HepG2 (cell line): Measurements from ENCODE around the gene RAB3A. TPM values are rescaled to one million over a fixed set of nuclear protein-coding genes. Genes with fewer than 3 reads are reported as not detected.
A peak's percentile ranks its signal among the peaks of the same experiment; 100 is the strongest.

Experiments used
- AKAP8 ChIP-seq: sonication (generic); formaldehyde crosslinking; IDR thresholded peaks from 2 replicates; pipeline ENCODE4 v1.5.1; 2020; ENCODE audit warnings: mild to moderate bottlenecking, missing genetic modification reagents
- ARNT2 ChIP-seq: sonication (generic); formaldehyde crosslinking; IDR thresholded peaks from 2 replicates; pipeline ENCODE4 v1.8.0; 2022; ENCODE audit warnings: mild to moderate bottlenecking, low read depth, missing genetic modification reagents, moderate library complexity
- DNMT3B ChIP-seq: conservative IDR thresholded peaks from 2 replicates; pipeline ENCODE4 v1.6.1; 2016; ENCODE audit warnings: missing biosample characterization, control low read depth
- EHMT2 ChIP-seq: fragments of 200-600 bp; sonication (generic); IDR thresholded peaks from 2 replicates; pipeline ENCODE4 v1.7.0; 2017; ENCODE audit warnings: antibody characterized with exemption, low read depth, low read length, borderline replicate concordance
- HDAC6 ChIP-seq: fragments of 200-600 bp; sonication (generic); IDR thresholded peaks from 2 replicates; pipeline ENCODE4 v1.7.0; 2017; ENCODE audit warnings: mild to moderate bottlenecking, antibody characterized with exemption, low read length, low read depth
- HNRNPLL ChIP-seq: fragments of 200-400 bp; formaldehyde crosslinking; IDR thresholded peaks from 2 replicates; pipeline ENCODE4 v1.6.1; 2017; ENCODE audit warnings: mild to moderate bottlenecking, low read depth, low read length; ENCODE audit not compliant: poor library complexity, severe bottlenecking
- KLF16 ChIP-seq, 2 experiments: sonication (generic) in 1 of 2; formaldehyde crosslinking in 1 of 2; IDR thresholded peaks; 2 replicates each; pipeline versions ENCODE4 v1.6.1 to v1.8.0; 2016 to 2023; ENCODE audit warnings: missing genetic modification reagents in 2 of 2, missing compliant biosample characterization in 1 of 2
- KMT2B ChIP-seq: IDR thresholded peaks from 2 replicates; pipeline ENCODE4 v1.6.1; 2016; ENCODE audit warnings: missing genetic modification reagents, missing compliant biosample characterization
- MTA1 ChIP-seq: sonication (generic); formaldehyde crosslinking; IDR thresholded peaks from 2 replicates; pipeline ENCODE4 v1.4.0; 2020; ENCODE audit warnings: missing genetic modification reagents, mild to moderate bottlenecking, borderline replicate concordance
- NCOA2 ChIP-seq: sonication (generic); formaldehyde crosslinking; IDR thresholded peaks from 2 replicates; pipeline ENCODE4 v1.8.0; 2022; ENCODE audit warnings: inconsistent platforms
- NCOR1 ChIP-seq: fragments of 200-600 bp; sonication (generic); IDR thresholded peaks from 2 replicates; pipeline ENCODE4 v1.7.0; 2017; ENCODE audit warnings: antibody characterized with exemption, low read length, borderline replicate concordance
- NFE2 ChIP-seq: sonication (generic); formaldehyde crosslinking; IDR thresholded peaks from 2 replicates; pipeline ENCODE4 v1.4.0; 2020; ENCODE audit warnings: missing genetic modification reagents
- TGIF2 ChIP-seq: IDR thresholded peaks from 2 replicates; pipeline ENCODE4 v1.6.1; 2016; ENCODE audit warnings: control low read depth, missing compliant biosample characterization
- YEATS2 ChIP-seq: sonication (generic); formaldehyde crosslinking; IDR thresholded peaks from 2 replicates; pipeline ENCODE4 v1.4.0; 2020; ENCODE audit warnings: missing genetic modification reagents, borderline replicate concordance
- ZBTB3 ChIP-seq: sonication (generic); formaldehyde crosslinking; IDR thresholded peaks from 2 replicates; pipeline ENCODE4 v1.4.0; 2020; ENCODE audit warnings: low read depth, mild to moderate bottlenecking, moderate library complexity, missing genetic modification reagents, borderline replicate concordance
- ZFP82 ChIP-seq: sonication (generic); formaldehyde crosslinking; IDR thresholded peaks from 2 replicates; pipeline ENCODE4 v1.5.1; 2020; ENCODE audit warnings: mild to moderate bottlenecking, missing genetic modification reagents, borderline replicate concordance
- ZNF431 ChIP-seq: sonication (generic); formaldehyde crosslinking; IDR thresholded peaks from 2 replicates; pipeline ENCODE4 v1.9.0; 2022; ENCODE audit warnings: missing genetic modification reagents, low read depth, mild to moderate bottlenecking, borderline replicate concordance
- ZNF777 ChIP-seq: sonication (generic); formaldehyde crosslinking; IDR thresholded peaks from 2 replicates; pipeline ENCODE4 v1.4.0; 2020; ENCODE audit warnings: missing genetic modification reagents
- ZNF782 ChIP-seq: sonication (generic); formaldehyde crosslinking; IDR thresholded peaks from 2 replicates; pipeline ENCODE4 v1.4.0; 2020; ENCODE audit warnings: missing genetic modification reagents, mild to moderate bottlenecking, borderline replicate concordance
- ZNF816 ChIP-seq: sonication (generic); formaldehyde crosslinking; IDR thresholded peaks from 2 replicates; pipeline ENCODE4 v1.8.0; 2022; ENCODE audit warnings: missing genetic modification reagents, mild to moderate bottlenecking, borderline replicate concordance
- ZNF883 ChIP-seq: sonication (generic); formaldehyde crosslinking; IDR thresholded peaks from 2 replicates; pipeline ENCODE4 v1.5.1; 2020; ENCODE audit warnings: mild to moderate bottlenecking, missing genetic modification reagents; ENCODE audit errors: not compliant biosample characterization
- ZSCAN21 ChIP-seq: sonication (generic); formaldehyde crosslinking; IDR thresholded peaks from 2 replicates; pipeline ENCODE4 v1.8.0; 2022; ENCODE audit warnings: mild to moderate bottlenecking, missing genetic modification reagents, moderate library complexity, borderline replicate concordance
- polyA plus RNA-seq, 8 experiments: library from polyadenylated mRNA; depleted of rRNA in 3 of 8; stranded (reverse) in 7 of 8; unstranded in 1 of 8; fragments of >200 nt; fragmentation: Illumina TruSeq in 4 of 8; extraction: Trizol in 4 of 8; gene quantifications; 2 replicates each; pipeline versions ENCODE4 v1.2.1 to v1.2.3, GENCODE V29; 2011 to 2016; ENCODE audit warnings: low read depth in 4 of 8, missing spikeins in 1 of 8, mixed read lengths in 1 of 8; ENCODE audit not compliant: insufficient read depth in 1 of 8
- total RNA-seq, 5 experiments: library from RNA; depleted of rRNA; stranded (reverse); fragments of >200 nt; fragmentation: Illumina TruSeq; extraction: Trizol; gene quantifications; 2 replicates each; pipeline ENCODE4 v1.2.3, GENCODE V29; 2016; ENCODE audit warnings: low read depth in 1 of 5
- TF ChIP-seq, protein P1 (sequence below): sonication (generic); formaldehyde crosslinking; conservative IDR thresholded peaks from 2 replicates; pipeline ENCODE4 v1.5.0; 2020; ENCODE audit warnings: missing genetic modification reagents
- TF ChIP-seq, protein P2 (sequence below): sonication (generic); formaldehyde crosslinking; IDR thresholded peaks from 2 replicates; pipeline ENCODE4 v1.4.0; 2020; ENCODE audit warnings: missing genetic modification reagents, borderline replicate concordance
- TF ChIP-seq, protein P3 (sequence below): sonication (generic); formaldehyde crosslinking; IDR thresholded peaks from 2 replicates; pipeline ENCODE4 v1.4.0; 2020; ENCODE audit warnings: missing genetic modification reagents, borderline replicate concordance
- TF ChIP-seq, protein P4 (sequence below): sonication (generic); formaldehyde crosslinking; IDR thresholded peaks from 2 replicates; pipeline ENCODE4 v1.5.1; 2020; ENCODE audit warnings: missing genetic modification reagents, mild to moderate bottlenecking, borderline replicate concordance

The RAB3A gene
- total and polyA plus RNA-seq, 2 of the 13 experiments (the other 11 are each of a cell fraction or from before 2014, with no cell fraction given): 0.58 to 0.98 TPM

DNA sequence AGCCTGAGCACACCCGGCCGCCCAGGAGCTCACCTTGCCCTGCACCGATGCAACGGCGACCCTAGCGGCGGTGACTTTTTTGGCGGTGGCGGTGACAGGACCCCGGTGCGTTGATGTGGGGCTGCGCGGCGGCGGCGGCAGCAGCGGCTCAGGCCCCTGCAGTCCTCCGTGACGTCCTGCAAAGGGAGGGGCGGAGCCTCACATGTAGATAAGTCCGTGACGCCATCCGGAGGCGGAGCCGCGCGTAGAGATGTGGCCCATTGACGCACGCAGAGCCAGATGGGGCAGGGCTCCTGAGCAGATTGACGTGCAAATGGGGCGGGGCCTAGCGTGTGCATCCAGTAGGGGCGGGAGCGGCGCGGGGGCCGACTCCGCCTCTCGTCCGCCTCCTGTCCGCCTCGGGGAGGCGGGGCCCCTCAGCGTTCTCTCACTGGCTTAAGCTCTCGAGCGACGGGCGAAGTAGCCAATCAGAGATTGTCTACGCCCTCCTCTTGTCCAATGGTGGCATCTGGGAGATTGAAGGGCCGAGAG, at the start of gene RAB3A (continued):
- TF ChIP-seq, protein P1, sequence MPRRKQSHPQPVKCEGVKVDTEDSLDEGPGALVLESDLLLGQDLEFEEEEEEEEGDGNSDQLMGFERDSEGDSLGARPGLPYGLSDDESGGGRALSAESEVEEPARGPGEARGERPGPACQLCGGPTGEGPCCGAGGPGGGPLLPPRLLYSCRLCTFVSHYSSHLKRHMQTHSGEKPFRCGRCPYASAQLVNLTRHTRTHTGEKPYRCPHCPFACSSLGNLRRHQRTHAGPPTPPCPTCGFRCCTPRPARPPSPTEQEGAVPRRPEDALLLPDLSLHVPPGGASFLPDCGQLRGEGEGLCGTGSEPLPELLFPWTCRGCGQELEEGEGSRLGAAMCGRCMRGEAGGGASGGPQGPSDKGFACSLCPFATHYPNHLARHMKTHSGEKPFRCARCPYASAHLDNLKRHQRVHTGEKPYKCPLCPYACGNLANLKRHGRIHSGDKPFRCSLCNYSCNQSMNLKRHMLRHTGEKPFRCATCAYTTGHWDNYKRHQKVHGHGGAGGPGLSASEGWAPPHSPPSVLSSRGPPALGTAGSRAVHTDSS: no peak
- TF ChIP-seq TGIF2 (CRISPR knock-in tag) (no peak), KMT2B (CRISPR knock-in tag) (peak; percentile 53; the same call in 1 of the 2 replicates), ZBTB3 (CRISPR knock-in tag) (no peak), NCOA2 (CRISPR knock-in tag) (no peak), ZNF777 (CRISPR knock-in tag) (0 out of 2 replicates have a peak, but pooled peaks have one; percentile 41), ZSCAN21 (CRISPR knock-in tag) (no peak; the same call in 1 of the 2 replicates), ZNF782 (CRISPR knock-in tag) (no peak), ZNF816 (CRISPR knock-in tag) (no peak), ARNT2 (CRISPR knock-in tag) (no peak), EHMT2 (no peak), ZNF883 (no peak), YEATS2 (0 out of 2 replicates have a peak, but pooled peaks have one; percentile 16), ZFP82 (no peak), HNRNPLL (peak; percentile 85), HDAC6 (no peak), NFE2 (CRISPR knock-in tag) (no peak), MTA1 (no peak), AKAP8 (CRISPR knock-in tag) (no peak), ZNF431 (CRISPR knock-in tag) (no peak), KLF16 (CRISPR knock-in tag; IDR thresholded peaks at IDR 0.05) (0 out of 4 replicates have a peak, but pooled peaks of 1 of the 2 experiments have one; percentile 34), DNMT3B (CRISPR knock-in tag) (no peak), NCOR1 (peak; percentile 8; the same call in 1 of the 2 replicates)
- TF ChIP-seq, protein P2, sequence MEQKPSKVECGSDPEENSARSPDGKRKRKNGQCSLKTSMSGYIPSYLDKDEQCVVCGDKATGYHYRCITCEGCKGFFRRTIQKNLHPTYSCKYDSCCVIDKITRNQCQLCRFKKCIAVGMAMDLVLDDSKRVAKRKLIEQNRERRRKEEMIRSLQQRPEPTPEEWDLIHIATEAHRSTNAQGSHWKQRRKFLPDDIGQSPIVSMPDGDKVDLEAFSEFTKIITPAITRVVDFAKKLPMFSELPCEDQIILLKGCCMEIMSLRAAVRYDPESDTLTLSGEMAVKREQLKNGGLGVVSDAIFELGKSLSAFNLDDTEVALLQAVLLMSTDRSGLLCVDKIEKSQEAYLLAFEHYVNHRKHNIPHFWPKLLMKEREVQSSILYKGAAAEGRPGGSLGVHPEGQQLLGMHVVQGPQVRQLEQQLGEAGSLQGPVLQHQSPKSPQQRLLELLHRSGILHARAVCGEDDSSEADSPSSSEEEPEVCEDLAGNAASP (CRISPR knock-in tag): no peak
- TF ChIP-seq, protein P3, sequence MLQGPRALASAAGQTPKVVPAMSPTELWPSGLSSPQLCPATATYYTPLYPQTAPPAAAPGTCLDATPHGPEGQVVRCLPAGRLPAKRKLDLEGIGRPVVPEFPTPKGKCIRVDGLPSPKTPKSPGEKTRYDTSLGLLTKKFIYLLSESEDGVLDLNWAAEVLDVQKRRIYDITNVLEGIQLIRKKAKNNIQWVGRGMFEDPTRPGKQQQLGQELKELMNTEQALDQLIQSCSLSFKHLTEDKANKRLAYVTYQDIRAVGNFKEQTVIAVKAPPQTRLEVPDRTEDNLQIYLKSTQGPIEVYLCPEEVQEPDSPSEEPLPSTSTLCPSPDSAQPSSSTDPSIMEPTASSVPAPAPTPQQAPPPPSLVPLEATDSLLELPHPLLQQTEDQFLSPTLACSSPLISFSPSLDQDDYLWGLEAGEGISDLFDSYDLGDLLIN: no peak
- TF ChIP-seq, protein P4, sequence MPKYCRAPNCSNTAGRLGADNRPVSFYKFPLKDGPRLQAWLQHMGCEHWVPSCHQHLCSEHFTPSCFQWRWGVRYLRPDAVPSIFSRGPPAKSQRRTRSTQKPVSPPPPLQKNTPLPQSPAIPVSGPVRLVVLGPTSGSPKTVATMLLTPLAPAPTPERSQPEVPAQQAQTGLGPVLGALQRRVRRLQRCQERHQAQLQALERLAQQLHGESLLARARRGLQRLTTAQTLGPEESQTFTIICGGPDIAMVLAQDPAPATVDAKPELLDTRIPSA (CRISPR knock-in tag): no peak
